GM12878 (cell line): ENCODE data around the gene IQCF6. TPM values are rescaled to one million over a fixed set of nuclear protein-coding genes. Genes with fewer than 3 reads are reported as not detected.

Source experiments
- ATAC-seq: fragments of 200-7000 bp; cut with Tn5 transposase; 3 replicates; pipeline ENCODE4 v1.9.1; 2020; ENCODE audit warnings: mild to moderate bottlenecking, moderate library complexity
- BruUV-seq: library from RNA; stranded (reverse); fragments of 400-500 nt; replicated peaks from 2 replicates; lab custom pipeline; 2021; lab: Mats Ljungman, UMichigan
- CTCF ChIA-PET: fragments of 300-600 bp; sonication (Branson Sonifier 250); formaldehyde crosslinking; extraction: SDS; loops from one replicate; lab custom pipeline; 2021; ENCODE audit warnings: inconsistent platforms; lab: Yijun Ruan, JAX
- POLR2A ChIA-PET: fragments of 350-600 bp; formaldehyde crosslinking; extraction: SDS; loops from one replicate; lab custom pipeline; 2021; ENCODE audit warnings: inconsistent platforms; lab: Charles Lee
- RAD21 ChIA-PET: fragments of 300-600 bp; sonication (Branson Sonifier 250); formaldehyde crosslinking; loops from one replicate; lab custom pipeline; 2023; ENCODE audit warnings: antibody characterized with exemption; ENCODE audit not compliant: unreplicated experiment; lab: Charles Lee
- SMC1A ChIA-PET: fragments of 300-600 bp; sonication (Branson Sonifier 250); formaldehyde crosslinking; loops from one replicate; lab custom pipeline; 2023; ENCODE audit not compliant: unreplicated experiment, uncharacterized antibody; lab: Charles Lee
- DNase-seq: peaks from one replicate; pipeline ENCODE4 v3.0.0-alpha.2; 2011; ENCODE audit warnings: low read depth, low spot score
- FAIRE-seq: peaks from 3 replicates; lab custom pipeline; 2011; peaks lifted over from hg19 to GRCh38; lab: Jason Lieb, UNC
- H2AFZ ChIP-seq: 2 replicates; pipeline ENCODE4 v1.6.0; 2011; ENCODE audit warnings: low read depth, low read length, control low read depth; ENCODE audit not compliant: control insufficient read depth
- H3K27ac ChIP-seq: 2 replicates; pipeline ENCODE4 v1.5.1; 2011; ENCODE audit warnings: control low read depth; ENCODE audit not compliant: control insufficient read depth, insufficient read depth
- H3K27me3 ChIP-seq, 2 experiments: replicated peaks in 1 of 2; 2 replicates each; pipeline versions ENCODE4 v1.6.0 to v1.6.1; 2011; ENCODE audit warnings: low read length in 1 of 2; ENCODE audit not compliant: control insufficient read depth in 2 of 2, insufficient read depth in 2 of 2
- H3K36me3 ChIP-seq, 2 experiments: 2 replicates each; pipeline ENCODE4 v1.5.1; 2011; ENCODE audit warnings: low read length in 1 of 2; ENCODE audit not compliant: control insufficient read depth in 2 of 2, insufficient read depth in 2 of 2
- H3K4me1 ChIP-seq: 2 replicates; pipeline ENCODE4 v1.6.1; 2011; ENCODE audit warnings: mild to moderate bottlenecking, low read length, moderate library complexity, mixed read lengths; ENCODE audit not compliant: control insufficient read depth, insufficient read depth
- H3K4me2 ChIP-seq: 2 replicates; pipeline ENCODE4 v1.6.0; 2011; ENCODE audit warnings: control low read depth; ENCODE audit not compliant: control insufficient read depth, insufficient read depth
- H3K4me3 ChIP-seq: fragments of 200-600 bp; sonication (generic); 2 replicates; pipeline ENCODE4 v1.5.1; 2016
- H3K79me2 ChIP-seq: 2 replicates; pipeline ENCODE4 v1.6.0; 2011; ENCODE audit warnings: low read length; ENCODE audit not compliant: control insufficient read depth, insufficient read depth
- H3K9ac ChIP-seq: 2 replicates; pipeline ENCODE4 v1.8.0; 2011; ENCODE audit warnings: low read length, control low read depth, mixed read lengths; ENCODE audit not compliant: control insufficient read depth, insufficient read depth
- H3K9me3 ChIP-seq: replicated peaks from 3 replicates; pipeline ENCODE4 v1.5.1; 2011; ENCODE audit warnings: mild to moderate bottlenecking, low read length; ENCODE audit not compliant: control insufficient read depth, insufficient read depth
- H4K20me1 ChIP-seq: 2 replicates; pipeline ENCODE4 v1.6.0; 2011; ENCODE audit not compliant: control insufficient read depth, insufficient read depth
- CBFB ChIP-seq: IDR thresholded peaks from 2 replicates; pipeline ENCODE4 v1.6.1; 2016; ENCODE audit warnings: antibody characterized with exemption, low read depth
- HDGF ChIP-seq: fragments of 450-650 bp; IDR thresholded peaks from 2 replicates; pipeline ENCODE4 v1.6.1; 2016; ENCODE audit warnings: antibody characterized with exemption
- KAT2A ChIP-seq: conservative IDR thresholded peaks from 2 replicates; pipeline ENCODE4 v1.6.1; 2011; ENCODE audit warnings: low read depth, low read length; ENCODE audit not compliant: control insufficient read depth
- MEF2A ChIP-seq: IDR thresholded peaks from 2 replicates; pipeline ENCODE4 v1.6.1; 2011; ENCODE audit warnings: low read depth, mild to moderate bottlenecking, low read length, moderate library complexity; ENCODE audit not compliant: insufficient read depth
- NFYA ChIP-seq: IDR thresholded peaks from 2 replicates; pipeline ENCODE4 v1.6.1; 2011; ENCODE audit warnings: low read depth, mild to moderate bottlenecking, low read length, improper control_type of control experiment, borderline replicate concordance
- PAX5 ChIP-seq: IDR thresholded peaks from 2 replicates; pipeline ENCODE4 v1.6.1; 2011; ENCODE audit warnings: low read depth, low read length, borderline replicate concordance
- POLR2A ChIP-seq: IDR thresholded peaks from 2 replicates; pipeline ENCODE4 v1.6.1; 2011; ENCODE audit warnings: low read depth, mild to moderate bottlenecking, low read length
- SMAD5 ChIP-seq: IDR thresholded peaks from 2 replicates; pipeline ENCODE4 v1.6.1; 2016; ENCODE audit warnings: antibody characterized with exemption, low read depth
- ZNF207 ChIP-seq: fragments of 450-650 bp; IDR thresholded peaks from 2 replicates; pipeline ENCODE4 v1.6.1; 2014; ENCODE audit warnings: antibody characterized with exemption, mild to moderate bottlenecking, borderline replicate concordance
- ZNF274 ChIP-seq: IDR thresholded peaks from one replicate; pipeline ENCODE4 v1.8.0; 2011; ENCODE audit not compliant: insufficient read length, insufficient read depth
- WGBS: methylation state at CpG from one replicate; pipeline ENCODE4 v1.1.6; 2016; ENCODE audit warnings: low lambda C conversion rate; ENCODE audit not compliant: insufficient replicate concordance, insufficient coverage; ENCODE audit errors: missing lambda C conversion rate; 5-methylcytosine and 5-hydroxymethylcytosine counted together
- in situ Hi-C: fragments of 300-500 bp; cut with MboI; formaldehyde crosslinking; loops from 9 replicates; pipeline ENCODE4 v1.14.3; 2018; ENCODE audit warnings: mixed read lengths
- intact Hi-C: fragments of 100-400 bp; cut with micrococcal nuclease; formaldehyde crosslinking; loops from one replicate; pipeline ENCODE4 v1.14.2; 2022; ENCODE audit not compliant: unreplicated experiment
- polyA plus RNA-seq, 11 experiments: library from polyadenylated mRNA; depleted of rRNA in 4 of 11; unstranded in 6 of 11; stranded (reverse) in 5 of 11; fragments of >200 nt; fragmentation: Nextera tagmentation in 4 of 11; fragmentation: Illumina TruSeq in 1 of 11; extraction: Ambion mirVana in 4 of 11; extraction: Trizol in 1 of 11; gene quantifications; 1 replicate in 1 of 11; 2 replicates in 10 of 11; pipeline versions ENCODE4 v1.2.1 to v1.2.3, GENCODE V29; 2011 to 2016; ENCODE audit warnings: inconsistent platforms in 2 of 11, missing spikeins in 2 of 11, low read depth in 1 of 11
- total RNA-seq, 4 experiments: library from RNA; depleted of rRNA in 3 of 4; stranded (reverse); fragments of >200 nt in 3 of 4; fragmentation: Illumina TruSeq in 1 of 4; extraction: Trizol in 1 of 4; gene quantifications; 2 replicates each; pipeline versions ENCODE4 v1.2.1 to v1.2.3, GENCODE V29; 2013 to 2021
- TF ChIP-seq, protein P1 (sequence below): fragments of 450-650 bp; IDR thresholded peaks from 2 replicates; pipeline ENCODE4 v1.6.1; 2017; ENCODE audit warnings: mild to moderate bottlenecking
- TF ChIP-seq, protein P2 (sequence below): fragments of 450-650 bp; IDR thresholded peaks from 2 replicates; pipeline ENCODE4 v1.6.1; 2018; ENCODE audit warnings: borderline replicate concordance, mild to moderate bottlenecking; ENCODE audit not compliant: partially characterized antibody
- TF ChIP-seq, protein P3 (sequence below): IDR thresholded peaks from 2 replicates; pipeline ENCODE4 v1.6.1; 2012; ENCODE audit warnings: low read depth, low read length, improper control_type of control experiment

Gene IQCF6
- total and polyA plus RNA-seq, 10 of the 15 experiments (the other 5 are each of a cell fraction or from before 2014, with no cell fraction given): not detected

DNA sequence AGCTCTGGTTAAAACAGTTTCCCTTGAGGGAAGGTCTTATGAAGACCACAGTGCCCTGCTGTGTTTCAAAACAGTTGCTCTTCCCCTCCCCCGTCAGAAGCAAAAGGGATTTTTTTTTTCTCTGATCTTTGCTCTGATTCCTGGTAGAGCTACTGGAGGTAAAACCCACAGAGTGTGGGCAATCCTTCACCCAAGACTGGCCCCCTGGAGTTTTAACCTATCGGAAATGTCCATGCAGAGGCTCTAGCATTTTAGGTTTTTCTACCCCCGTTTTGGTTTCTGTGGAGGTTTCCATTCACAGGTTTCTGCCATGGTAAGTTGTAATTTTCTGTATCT is 44.5 kb downstream of the IQCF6 start:
- H3K9me3 ChIP-seq: no peaks in the 10 kb centered on the region
- DNase-seq (no peak), ATAC-seq (no peak), FAIRE-seq (no peak)
- WGBS: 3% methylated on average over 3 of the region's 3 CpGs
- no peaks in the 10 kb centered on the region for H4K20me1 ChIP-seq
- no TSS peak for BruUV-seq
- no peaks in the 10 kb centered on the region for H3K79me2 ChIP-seq
- H2AFZ ChIP-seq: no peak overlapping the region
- in situ Hi-C loops: no loop called here
- H3K4me1 ChIP-seq: no peaks in the 10 kb centered on the region
- CTCF ChIA-PET: interaction anchor here (1.2 to 1.3 kb wide), 2 partner anchors 16 to 86 kb away, joined by 3 to 4 read pairs; no protein-coding TSS in a partner anchor
- TF ChIP-seq POLR2A: no peak
- TF ChIP-seq NFYA: no peak
- no peak for TF ChIP-seq ZNF274
- TF ChIP-seq MEF2A: no peak
- TF ChIP-seq ZNF207: no peak
- TF ChIP-seq, all 136 proteins: peak for 0
- intact Hi-C loops: no loop called here
- Histone ChIP-seq H3K27ac (no peak overlapping the region), H3K4me2 (no peak overlapping the region), H3K27me3 (no peaks in the 10 kb centered on the region), H3K4me3 (no peak overlapping the region), H3K36me3 (no peaks in the 10 kb centered on the region), H3K9ac (no peak overlapping the region)
- RAD21 ChIA-PET: no interaction called here
- POLR2A ChIA-PET: no interaction called here
- SMC1A ChIA-PET: interaction anchor here (0.6 to 1.1 kb wide), 4 partner anchors 15 to 1608 kb away, joined by 3 to 6 read pairs (median 4); no protein-coding TSS in a partner anchor

DNA sequence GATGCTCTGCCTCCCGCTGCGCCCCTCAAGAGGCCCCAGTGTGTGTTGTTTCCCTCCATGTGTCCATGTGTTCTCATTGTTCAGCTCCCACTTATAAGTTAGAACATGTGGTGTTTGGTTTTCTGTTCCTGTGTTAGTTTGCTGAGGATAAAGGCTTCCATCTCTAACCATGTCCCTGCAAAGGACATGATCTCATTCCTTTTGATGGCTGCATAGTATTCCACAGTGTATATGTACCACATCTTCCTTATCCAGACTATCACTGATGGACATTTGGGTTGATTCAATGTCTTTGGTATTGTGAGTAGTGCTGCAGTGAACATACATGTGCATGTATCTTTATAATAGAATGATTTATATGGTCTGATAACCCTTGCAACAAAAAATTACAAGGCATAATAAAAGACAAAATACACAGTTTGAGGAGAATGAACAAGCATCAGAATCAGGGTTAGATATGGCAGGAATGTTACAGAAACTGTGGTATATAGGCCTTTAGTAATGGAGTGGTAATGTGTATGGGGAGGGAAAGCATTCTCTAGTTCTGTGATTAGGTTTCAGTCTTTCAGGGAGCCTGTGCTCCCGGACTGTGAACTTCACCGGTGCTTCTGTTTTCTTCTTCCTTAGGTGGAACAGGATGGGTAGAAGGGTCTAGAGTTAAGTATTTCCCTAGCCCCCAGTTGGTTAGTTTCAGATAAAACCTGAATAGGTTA is 45.0 kb downstream of the IQCF6 start:
- ATAC-seq (no peak), DNase-seq (no peak), FAIRE-seq (no peak)
- ChIA-PET SMC1A (interaction anchor here (0.9 to 1.1 kb wide), 2 partner anchors 15 to 65 kb away, joined by 3 to 6 read pairs; no protein-coding TSS in a partner anchor), POLR2A (no interaction called here), RAD21 (no interaction called here), CTCF (interaction anchor here (1.3 kb wide), 1 partner anchor 86 kb away, joined by 4 read pairs; no protein-coding TSS in a partner anchor)
- Histone ChIP-seq H3K4me2 (no peak overlapping the region), H3K79me2 (no peaks in the 10 kb centered on the region), H3K27ac (no peak overlapping the region), H3K36me3 (no peaks in the 10 kb centered on the region), H3K4me1 (no peaks in the 10 kb centered on the region), H3K9me3 (no peaks in the 10 kb centered on the region), H3K27me3 (no peaks in the 10 kb centered on the region), H3K4me3 (no peak overlapping the region), H3K9ac (no peak overlapping the region), H4K20me1 (no peaks in the 10 kb centered on the region), H2AFZ (no peak overlapping the region)
- in situ Hi-C loops (no loop called here), intact Hi-C loops (no loop called here)
- WGBS: 48% methylated on average over 4 of the region's 4 CpGs
- BruUV-seq: no TSS peak
- no peak for TF ChIP-seq PAX5
- TF ChIP-seq, protein P1, sequence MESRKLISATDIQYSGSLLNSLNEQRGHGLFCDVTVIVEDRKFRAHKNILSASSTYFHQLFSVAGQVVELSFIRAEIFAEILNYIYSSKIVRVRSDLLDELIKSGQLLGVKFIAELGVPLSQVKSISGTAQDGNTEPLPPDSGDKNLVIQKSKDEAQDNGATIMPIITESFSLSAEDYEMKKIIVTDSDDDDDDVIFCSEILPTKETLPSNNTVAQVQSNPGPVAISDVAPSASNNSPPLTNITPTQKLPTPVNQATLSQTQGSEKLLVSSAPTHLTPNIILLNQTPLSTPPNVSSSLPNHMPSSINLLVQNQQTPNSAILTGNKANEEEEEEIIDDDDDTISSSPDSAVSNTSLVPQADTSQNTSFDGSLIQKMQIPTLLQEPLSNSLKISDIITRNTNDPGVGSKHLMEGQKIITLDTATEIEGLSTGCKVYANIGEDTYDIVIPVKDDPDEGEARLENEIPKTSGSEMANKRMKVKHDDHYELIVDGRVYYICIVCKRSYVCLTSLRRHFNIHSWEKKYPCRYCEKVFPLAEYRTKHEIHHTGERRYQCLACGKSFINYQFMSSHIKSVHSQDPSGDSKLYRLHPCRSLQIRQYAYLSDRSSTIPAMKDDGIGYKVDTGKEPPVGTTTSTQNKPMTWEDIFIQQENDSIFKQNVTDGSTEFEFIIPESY: no peak
- TF ChIP-seq SMAD5: no peak
- no peak for TF ChIP-seq KAT2A
- no peak for TF ChIP-seq HDGF
- no peak for TF ChIP-seq CBFB
- TF ChIP-seq, protein P2, sequence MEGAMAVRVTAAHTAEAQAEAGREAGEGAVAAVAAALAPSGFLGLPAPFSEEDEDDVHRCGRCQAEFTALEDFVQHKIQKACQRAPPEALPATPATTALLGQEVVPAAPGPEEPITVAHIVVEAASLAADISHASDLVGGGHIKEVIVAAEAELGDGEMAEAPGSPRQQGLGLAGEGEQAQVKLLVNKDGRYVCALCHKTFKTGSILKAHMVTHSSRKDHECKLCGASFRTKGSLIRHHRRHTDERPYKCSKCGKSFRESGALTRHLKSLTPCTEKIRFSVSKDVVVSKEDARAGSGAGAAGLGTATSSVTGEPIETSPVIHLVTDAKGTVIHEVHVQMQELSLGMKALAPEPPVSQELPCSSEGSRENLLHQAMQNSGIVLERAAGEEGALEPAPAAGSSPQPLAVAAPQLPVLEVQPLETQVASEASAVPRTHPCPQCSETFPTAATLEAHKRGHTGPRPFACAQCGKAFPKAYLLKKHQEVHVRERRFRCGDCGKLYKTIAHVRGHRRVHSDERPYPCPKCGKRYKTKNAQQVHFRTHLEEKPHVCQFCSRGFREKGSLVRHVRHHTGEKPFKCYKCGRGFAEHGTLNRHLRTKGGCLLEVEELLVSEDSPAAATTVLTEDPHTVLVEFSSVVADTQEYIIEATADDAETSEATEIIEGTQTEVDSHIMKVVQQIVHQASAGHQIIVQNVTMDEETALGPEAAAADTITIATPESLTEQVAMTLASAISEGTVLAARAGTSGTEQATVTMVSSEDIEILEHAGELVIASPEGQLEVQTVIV: no peak
- no peak for TF ChIP-seq POLR2A
- TF ChIP-seq, protein P3, sequence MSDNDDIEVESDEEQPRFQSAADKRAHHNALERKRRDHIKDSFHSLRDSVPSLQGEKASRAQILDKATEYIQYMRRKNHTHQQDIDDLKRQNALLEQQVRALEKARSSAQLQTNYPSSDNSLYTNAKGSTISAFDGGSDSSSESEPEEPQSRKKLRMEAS: no peak
